ENCODE data around the gene SBF1.
"Not testable (repeated sequence)": the region's sequence is repeated elsewhere in the genome, so short reads cannot be mapped to it uniquely, and the experiment has no call there.

SBF1 gene

GRCh38 chr22:50435291-50436014 lies 39.4 kb downstream of the SBF1 start:
- TF ChIP-seq CTCF (IDR thresholded peaks at IDR 0.05; ENCODE audit: low read depth, low read length): no peak
- TF ChIP-seq EZH2phosphoT487 (IDR thresholded peaks at IDR 0.05; ENCODE audit: low read depth): no peak
- no peak overlapping the region for H3K27ac ChIP-seq (ENCODE audit: low read length)
- no peaks in the 10 kb centered on the region for H4K20me1 ChIP-seq (ENCODE audit: insufficient read depth, low read length)

GRCh38 chr22:50434849-50435248 lies 40.0 kb downstream of the SBF1 start:
- Histone ChIP-seq H3K27ac (ENCODE audit: low read length) (no peak overlapping the region), H3K36me3 (replicated peaks; ENCODE audit: low read depth, low read length) (no peaks in the 10 kb centered on the region), H3K9me3 (ENCODE audit: insufficient read depth, low read length) (no peaks in the 10 kb centered on the region), H3K4me1 (ENCODE audit: low read length) (no peaks in the 10 kb centered on the region), H3K79me2 (ENCODE audit: low read length) (no peaks in the 10 kb centered on the region), H2AFZ (ENCODE audit: low read depth, low read length) (no peak overlapping the region), H3K4me3 (ENCODE audit: low read length) (no peak overlapping the region), H3K27me3 (ENCODE audit: low read depth, low read length) (no peaks in the 10 kb centered on the region), H4K20me1 (ENCODE audit: insufficient read depth, low read length) (no peaks in the 10 kb centered on the region), H3K4me2 (ENCODE audit: low read length) (no peak overlapping the region), H3K9ac (ENCODE audit: low read length) (no peak overlapping the region)
- TF ChIP-seq CTCF (IDR thresholded peaks at IDR 0.05; ENCODE audit: low read depth, low read length): no peak
- no peak for TF ChIP-seq EZH2phosphoT487 (IDR thresholded peaks at IDR 0.05; ENCODE audit: low read depth)

More at GRCh38 chr22:50435291-50436014, 39.4 kb downstream of the SBF1 start:
- H3K36me3 ChIP-seq (replicated peaks; ENCODE audit: low read depth, low read length): no peaks in the 10 kb centered on the region
- no peaks in the 10 kb centered on the region for H3K79me2 ChIP-seq (ENCODE audit: low read length)
- H3K9me3 ChIP-seq (ENCODE audit: insufficient read depth, low read length): no peaks in the 10 kb centered on the region
- no peak overlapping the region for H2AFZ ChIP-seq (ENCODE audit: low read depth, low read length)
- H3K4me2 ChIP-seq (ENCODE audit: low read length): no peak overlapping the region
- H3K27me3 ChIP-seq (ENCODE audit: low read depth, low read length): no peaks in the 10 kb centered on the region
- no peak overlapping the region for H3K9ac ChIP-seq (ENCODE audit: low read length)
- no peaks in the 10 kb centered on the region for H3K4me1 ChIP-seq (ENCODE audit: low read length)
- H3K4me3 ChIP-seq (ENCODE audit: low read length): no peak overlapping the region

GRCh38 chr22:50432877-50433510 lies 41.8 kb downstream of the SBF1 start:
- not testable (repeated sequence) for H4K20me1 ChIP-seq (ENCODE audit: insufficient read depth, low read length); H3K27ac ChIP-seq (ENCODE audit: low read length); H3K27me3 ChIP-seq (ENCODE audit: low read depth, low read length); H3K4me1 ChIP-seq (ENCODE audit: low read length); H3K36me3 ChIP-seq (replicated peaks; ENCODE audit: low read depth, low read length); H3K9ac ChIP-seq (ENCODE audit: low read length); H2AFZ ChIP-seq (ENCODE audit: low read depth, low read length); H3K4me3 ChIP-seq (ENCODE audit: low read length); H3K4me2 ChIP-seq (ENCODE audit: low read length); H3K79me2 ChIP-seq (ENCODE audit: low read length); H3K9me3 ChIP-seq (ENCODE audit: insufficient read depth, low read length)

- Histone ChIP-seq H3K9ac (ENCODE audit: low read length) (no peak overlapping the region), H3K27ac (ENCODE audit: low read length) (no peak overlapping the region), H3K27me3 (ENCODE audit: low read depth, low read length) (no peaks in the 10 kb centered on the region), H3K36me3 (replicated peaks; ENCODE audit: low read depth, low read length) (no peaks in the 10 kb centered on the region), H3K9me3 (ENCODE audit: insufficient read depth, low read length) (no peaks in the 10 kb centered on the region), H3K4me1 (ENCODE audit: low read length) (no peaks in the 10 kb centered on the region), H3K4me2 (ENCODE audit: low read length) (no peak overlapping the region), H3K79me2 (ENCODE audit: low read length) (no peaks in the 10 kb centered on the region), H3K4me3 (ENCODE audit: low read length) (no peak overlapping the region), H4K20me1 (ENCODE audit: insufficient read depth, low read length) (no peaks in the 10 kb centered on the region), H2AFZ (ENCODE audit: low read depth, low read length) (no peak overlapping the region)
- no peak for TF ChIP-seq CTCF (IDR thresholded peaks at IDR 0.05; ENCODE audit: low read depth, low read length)
- no peak for TF ChIP-seq EZH2phosphoT487 (IDR thresholded peaks at IDR 0.05; ENCODE audit: low read depth)
Measured at GRCh38 chr22:50432131-50432876, 42.5 kb downstream of the SBF1 start.
